Duodenal mucosa (tissue), 2 donors: ENCODE measurements around the gene KLC4.

Experiments used
- H3K27ac ChIP-seq: one replicate; pipeline ENCODE4 v1.7.0; 2013; ENCODE audit warnings: low read depth, low read length
- H3K27me3 ChIP-seq, 2 donors: one replicate each; pipeline ENCODE4 v1.7.0; 2013; ENCODE audit warnings: low read length in 2 of 2, control low read depth in 1 of 2; ENCODE audit not compliant: insufficient read depth in 2 of 2, control insufficient read depth in 1 of 2
- H3K36me3 ChIP-seq, 2 donors: one replicate each; pipeline ENCODE4 v1.7.0; 2013; ENCODE audit warnings: low read length in 2 of 2, control low read depth in 1 of 2; ENCODE audit not compliant: insufficient read depth in 2 of 2, control insufficient read depth in 1 of 2
- H3K4me1 ChIP-seq, 2 donors: one replicate each; pipeline ENCODE4 v1.7.0; 2013; ENCODE audit warnings: low read length in 2 of 2, control low read depth in 1 of 2; ENCODE audit not compliant: insufficient read depth in 2 of 2, control insufficient read depth in 1 of 2
- H3K4me3 ChIP-seq, 2 donors: one replicate each; pipeline ENCODE4 v1.7.0; 2013; ENCODE audit warnings: low read length in 2 of 2, low read depth in 1 of 2
- H3K9ac ChIP-seq, 2 donors: one replicate each; pipeline ENCODE4 v1.7.0; 2013; ENCODE audit warnings: low read length in 2 of 2, low read depth in 1 of 2
- H3K9me3 ChIP-seq, 2 donors: one replicate each; pipeline ENCODE4 v1.7.0; 2013; ENCODE audit warnings: low read length in 2 of 2, control low read depth in 1 of 2; ENCODE audit not compliant: control insufficient read depth in 1 of 2

Gene KLC4

DNA sequence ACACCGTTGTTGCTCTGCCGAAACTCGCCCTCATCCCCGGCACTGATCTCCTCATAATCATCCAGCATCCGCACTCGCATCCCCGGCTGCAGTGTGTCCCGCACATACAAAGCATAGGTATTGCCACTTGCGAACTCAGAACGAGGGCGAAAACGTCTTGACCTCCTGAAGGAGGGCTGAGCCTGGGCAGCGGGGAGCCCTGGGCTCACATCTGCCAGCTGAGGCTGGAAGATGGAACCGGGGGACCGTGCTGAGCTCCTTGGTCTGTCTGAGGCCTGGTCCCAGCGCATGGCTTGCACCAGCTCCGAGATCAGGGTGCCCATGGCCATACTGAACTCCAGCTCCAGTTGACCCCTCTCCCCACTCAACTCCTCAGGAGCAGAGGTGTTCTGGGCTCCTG, 8.4 kb upstream of the KLC4 start:
- H3K36me3 ChIP-seq: peaks cover 34 to 49% of the 10 kb centered on the region in 2 donors
- H3K27me3 ChIP-seq: no peaks in the 10 kb centered on the region
- no peak overlapping the region for H3K4me3 ChIP-seq
- H3K9ac ChIP-seq: no peak overlapping the region
- peaks cover 10 to 17% of the 10 kb centered on the region in 2 donors for H3K4me1 ChIP-seq
- H3K27ac ChIP-seq: no peak overlapping the region
- no peaks in the 10 kb centered on the region for H3K9me3 ChIP-seq

DNA sequence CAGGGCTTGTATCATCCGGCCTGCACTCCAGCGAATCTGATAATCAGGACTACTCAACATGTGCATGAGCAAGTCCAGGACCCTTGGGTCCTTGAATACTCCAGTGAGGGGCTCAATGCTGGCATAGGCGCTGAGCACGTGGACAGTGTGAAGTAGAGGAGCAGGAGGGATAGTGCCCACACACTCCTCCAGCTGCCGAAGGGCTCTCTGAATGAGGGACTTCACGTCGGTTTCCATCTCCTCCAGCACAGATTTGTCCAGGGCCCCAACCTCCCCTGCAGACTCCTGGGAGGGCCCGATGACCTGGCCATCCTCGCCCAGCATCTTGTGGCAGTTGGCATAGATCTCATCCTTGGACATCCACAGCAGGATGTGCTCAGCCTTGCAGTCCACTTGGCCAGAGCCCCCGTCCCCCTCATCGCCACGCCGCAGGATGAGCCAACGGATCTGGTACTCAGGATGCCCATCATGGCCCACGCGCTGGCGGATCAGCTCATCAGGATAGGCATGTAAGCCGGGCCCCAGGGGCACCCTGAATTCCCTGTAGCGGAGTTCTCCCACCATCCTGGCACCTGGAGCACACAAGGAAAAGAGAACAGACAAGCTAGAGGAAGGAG, 7.1 kb upstream of the KLC4 start:
- Histone ChIP-seq H3K9me3 (no peaks in the 10 kb centered on the region), H3K9ac (peak overlapping the region; percentile 83 to 94), H3K4me1 (peaks cover 10 to 17% of the 10 kb centered on the region in 2 donors), H3K4me3 (peak overlapping the region in 1 of 2 donors; percentile 91), H3K27ac (no peak overlapping the region), H3K27me3 (no peaks in the 10 kb centered on the region), H3K36me3 (peaks cover 29 to 40% of the 10 kb centered on the region in 2 donors)

DNA sequence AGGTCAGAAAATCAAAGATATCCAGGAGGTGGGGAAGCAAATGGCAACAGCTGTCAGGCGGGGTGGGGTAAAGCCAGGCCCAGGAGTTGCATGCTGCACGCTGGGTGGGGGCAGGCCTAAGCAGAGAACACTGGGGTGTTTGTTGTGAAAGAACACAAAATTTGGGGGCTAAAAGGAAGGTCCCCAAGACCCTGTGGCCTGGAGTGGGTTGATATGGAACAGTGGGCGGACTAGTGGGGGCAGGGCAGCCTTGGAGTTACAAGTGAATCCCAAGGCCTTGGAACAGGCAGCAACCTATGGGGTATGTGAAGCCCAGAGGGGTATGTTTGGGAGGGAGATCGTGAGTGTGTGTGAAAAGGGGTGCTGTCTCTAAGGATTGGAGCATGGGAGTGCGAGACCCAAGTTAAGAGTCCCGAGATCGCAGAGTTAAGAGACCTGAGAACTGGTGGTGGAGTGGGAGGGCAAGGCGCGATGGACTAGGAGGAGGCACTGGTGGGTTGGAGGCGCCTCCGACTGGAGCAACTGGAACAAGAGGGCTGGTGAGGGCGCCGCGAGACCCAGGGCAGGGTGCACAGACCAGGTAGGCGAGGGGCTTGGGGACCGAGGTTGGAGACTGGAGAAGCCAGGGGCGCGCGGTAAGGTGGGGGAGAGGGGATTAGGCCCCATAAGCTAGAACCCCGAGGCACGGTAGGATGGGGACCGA, 6.4 kb upstream of the KLC4 start:
- Histone ChIP-seq H3K4me1 (peaks cover 14 to 18% of the 10 kb centered on the region in 2 donors), H3K27ac (peak overlapping the region; percentile 77), H3K9me3 (no peaks in the 10 kb centered on the region), H3K4me3 (peak overlapping the region; percentile 79 to 91), H3K9ac (peak overlapping the region; percentile 83 to 94), H3K27me3 (no peaks in the 10 kb centered on the region), H3K36me3 (peaks cover 27 to 39% of the 10 kb centered on the region in 2 donors)

DNA sequence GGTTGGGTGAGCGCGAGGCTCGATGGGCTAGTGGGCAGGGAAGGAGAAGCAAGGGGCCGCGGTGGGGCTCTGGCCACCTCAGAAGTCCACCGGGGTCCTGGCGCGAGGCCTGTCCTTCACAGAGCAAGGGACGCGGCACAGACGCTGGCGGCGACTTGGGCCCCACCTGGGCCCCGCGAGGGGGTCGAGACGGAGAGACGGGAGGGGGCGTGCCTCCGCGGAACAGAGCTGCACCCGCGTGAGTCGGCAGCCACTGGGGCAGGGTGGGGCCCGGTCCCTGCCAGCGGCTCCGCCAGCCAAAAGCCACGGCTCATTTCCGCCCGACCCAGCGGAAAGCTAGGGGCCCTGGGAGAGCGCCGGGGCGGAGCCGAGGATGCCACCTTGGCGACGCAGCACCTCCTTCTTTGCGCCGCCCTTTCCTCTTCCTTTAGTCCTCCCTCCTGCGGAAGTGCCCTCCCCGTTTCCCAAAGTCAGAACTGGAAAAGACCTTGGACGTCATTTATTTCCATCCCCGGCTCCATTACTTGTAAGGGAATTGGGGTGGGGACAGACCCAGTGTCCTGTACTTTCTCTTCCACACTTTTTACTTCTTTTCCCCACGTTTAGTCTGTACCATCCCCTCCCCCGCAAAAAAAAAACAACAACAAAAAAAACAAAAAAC, 5.8 kb upstream of the KLC4 start, which contains the start of gene CUL7:
CUL7 (minus strand) TSS at position 307 of the 661 bp plus-strand sequence. CDS start 1,063 bp downstream, outside the sequence.
- H3K4me1 ChIP-seq: peaks cover 21 to 24% of the 10 kb centered on the region in 2 donors
- H3K27me3 ChIP-seq: no peaks in the 10 kb centered on the region
- no peaks in the 10 kb centered on the region for H3K9me3 ChIP-seq
- peak within 1 kb of the TSS; percentile 79 to 91 for H3K4me3 ChIP-seq
- peaks cover 27 to 36% of the 10 kb centered on the region in 2 donors for H3K36me3 ChIP-seq
- peak within 1 kb of the TSS; percentile 83 to 94 for H3K9ac ChIP-seq
- H3K27ac ChIP-seq: peak within 1 kb of the TSS; percentile 77

DNA sequence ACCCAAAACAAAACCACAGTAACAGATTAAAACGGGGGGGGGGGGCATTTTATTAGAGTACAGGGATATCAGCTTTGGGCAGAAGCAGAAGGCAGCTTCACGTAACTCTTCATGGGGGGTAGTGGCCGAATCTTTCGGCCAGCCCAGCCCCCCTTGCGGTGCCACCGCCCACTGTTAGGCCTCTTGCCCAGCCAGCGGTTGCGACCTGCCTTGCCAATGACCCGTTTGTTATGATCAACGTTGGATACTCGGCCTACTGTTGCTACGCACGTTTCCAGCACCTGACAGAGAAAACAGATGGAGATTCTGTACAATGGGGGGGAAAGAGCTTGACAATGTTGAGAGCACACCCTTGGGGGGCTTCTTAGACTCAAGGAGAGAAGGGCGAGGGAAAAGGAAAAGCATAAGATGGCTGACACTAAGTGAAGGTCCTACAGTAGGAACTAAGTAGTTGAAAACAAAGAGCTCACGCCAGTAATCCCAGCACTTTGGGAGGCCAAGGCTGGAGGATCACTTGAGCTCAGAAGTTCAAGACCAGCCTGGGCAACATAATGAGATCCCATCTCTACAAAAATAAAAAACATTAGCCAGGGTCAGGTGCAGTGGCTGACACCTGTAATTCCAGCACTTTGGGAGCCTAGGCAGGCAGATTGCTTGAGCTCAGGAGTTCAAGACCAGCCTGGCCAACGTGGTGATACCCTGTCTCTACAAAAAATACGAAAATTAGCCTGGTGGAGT, 5.1 kb upstream of the KLC4 start:
- H3K4me3 ChIP-seq: peak overlapping the region; percentile 79 to 91
- H3K9me3 ChIP-seq: no peaks in the 10 kb centered on the region
- no peaks in the 10 kb centered on the region for H3K27me3 ChIP-seq
- peak overlapping the region; percentile 83 to 94 for H3K9ac ChIP-seq
- peak overlapping the region; percentile 77 for H3K27ac ChIP-seq
- peaks cover 23 to 28% of the 10 kb centered on the region in 2 donors for H3K4me1 ChIP-seq
- H3K36me3 ChIP-seq: peaks cover 22 to 32% of the 10 kb centered on the region in 2 donors

DNA sequence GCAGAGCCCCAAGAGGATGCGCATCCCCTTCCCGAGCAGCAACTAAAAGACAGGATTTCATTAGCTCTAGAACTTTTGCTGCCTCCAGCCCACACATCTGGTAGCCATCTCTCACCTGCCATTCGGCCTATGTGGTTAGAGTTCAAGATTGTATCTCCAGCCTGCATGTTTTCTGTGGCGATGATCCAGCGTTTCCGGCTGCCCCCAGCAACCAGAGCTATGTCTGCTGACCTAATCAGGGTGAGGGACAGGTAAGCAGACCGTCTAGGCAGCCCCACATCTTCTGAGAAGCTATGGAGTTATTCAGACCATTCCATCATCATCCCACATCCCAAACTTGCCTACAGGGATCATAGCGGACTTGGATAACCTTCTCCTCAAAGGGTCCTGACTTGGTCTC, 3.5 kb upstream of the KLC4 start:
- Histone ChIP-seq H3K9me3 (no peaks in the 10 kb centered on the region), H3K4me3 (no peak overlapping the region), H3K27me3 (no peaks in the 10 kb centered on the region), H3K9ac (no peak overlapping the region), H3K27ac (no peak overlapping the region), H3K36me3 (peaks cover 14 to 24% of the 10 kb centered on the region in 2 donors), H3K4me1 (peaks cover 23 to 34% of the 10 kb centered on the region in 2 donors)

DNA sequence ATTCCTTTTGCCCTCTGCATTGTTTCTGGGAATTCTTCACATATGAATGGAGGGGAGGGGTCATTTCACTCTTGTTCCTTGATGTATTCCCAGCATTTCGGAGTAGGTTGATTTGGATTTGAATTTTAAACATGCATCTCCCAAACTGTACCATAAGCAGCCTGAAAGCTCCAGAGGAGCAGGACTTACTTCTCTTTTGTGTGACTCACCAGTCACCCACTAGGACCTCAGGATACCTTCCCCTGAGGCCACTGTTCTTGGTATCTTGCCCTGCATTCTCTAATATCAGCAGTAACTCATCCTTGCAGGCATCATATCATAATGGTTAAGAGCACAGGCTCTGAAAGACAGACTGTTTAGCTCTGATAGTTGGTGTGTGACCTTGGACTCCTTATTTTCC, 900 bp upstream of the KLC4 start:
- Histone ChIP-seq H3K36me3 (peaks cover 20 to 29% of the 10 kb centered on the region in 2 donors), H3K9me3 (no peaks in the 10 kb centered on the region), H3K27ac (no peak overlapping the region)

DNA sequence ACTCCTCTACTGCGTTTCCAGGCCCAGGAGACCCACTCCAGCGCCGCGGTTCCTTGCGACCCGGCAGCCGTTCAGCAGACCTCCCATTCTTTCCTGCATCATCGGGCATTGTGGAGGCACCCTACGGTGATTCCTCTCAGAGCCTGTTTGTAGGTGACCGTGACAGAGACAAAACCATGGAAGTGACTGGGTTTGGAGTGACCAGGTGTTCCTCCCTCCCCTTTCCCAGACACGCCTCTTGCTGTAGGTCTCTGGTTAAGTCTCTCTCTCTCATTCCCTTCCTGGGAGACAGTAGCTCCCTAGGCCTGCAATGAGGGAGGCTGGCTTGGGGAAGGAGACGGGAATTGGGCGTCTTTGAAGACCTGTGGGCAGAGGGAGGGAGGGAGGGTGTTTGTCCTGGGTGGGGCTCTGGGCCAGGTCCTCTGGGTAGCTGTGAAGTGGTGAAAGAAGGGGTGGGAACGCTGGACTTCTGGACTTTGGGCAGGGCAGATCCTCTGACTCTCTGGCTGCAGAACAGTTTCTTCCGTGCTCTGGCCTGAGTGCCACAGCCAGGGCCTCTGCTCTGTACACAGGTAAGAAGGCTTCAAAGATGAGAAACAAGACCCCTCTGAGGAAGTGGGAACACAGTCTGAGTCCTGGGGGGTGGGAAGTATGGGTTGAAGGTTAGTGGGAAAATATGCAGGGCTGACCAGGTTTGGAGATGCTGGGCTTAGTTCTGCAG, 763 bp downstream of the KLC4 start:
- H3K9me3 ChIP-seq: no peaks in the 10 kb centered on the region
- peak overlapping the region; percentile 88 to 92 for H3K4me3 ChIP-seq
- peaks cover 15 to 26% of the 10 kb centered on the region in 2 donors for H3K4me1 ChIP-seq
- peak overlapping the region; percentile 91 for H3K27ac ChIP-seq
- no peaks in the 10 kb centered on the region for H3K27me3 ChIP-seq
- H3K36me3 ChIP-seq: peaks cover 23 to 40% of the 10 kb centered on the region in 2 donors
- peak overlapping the region; percentile 89 to 95 for H3K9ac ChIP-seq

More for the DNA sequence above, 900 bp upstream of the KLC4 start:
- H3K4me1 ChIP-seq: peaks cover 18 to 29% of the 10 kb centered on the region in 2 donors
- H3K9ac ChIP-seq: peak overlapping the region; percentile 82 to 89
- H3K27me3 ChIP-seq: no peaks in the 10 kb centered on the region
- H3K4me3 ChIP-seq: peak overlapping the region; percentile 88 to 92
